Nephron (organoid): ENCODE results near the gene SPRR2D.

Experiments used
- H3K27ac Mint-ChIP-seq, 3 experiments: 2 replicates each; pipeline ENCODE4 v1.8.0; 2020; ENCODE audit warnings: mixed read lengths in 3 of 3, mild to moderate bottlenecking in 2 of 3, moderate library complexity in 1 of 3
- H3K27me3 Mint-ChIP-seq: 2 replicates; pipeline ENCODE4 v1.8.0; 2021; ENCODE audit warnings: low read depth, mild to moderate bottlenecking, moderate library complexity, mixed read lengths
- H3K36me3 Mint-ChIP-seq: 2 replicates; pipeline ENCODE4 v1.8.0; 2020; ENCODE audit warnings: low read depth, mixed read lengths
- H3K4me1 Mint-ChIP-seq: 2 replicates; pipeline ENCODE4 v1.8.0; 2020; ENCODE audit warnings: mixed read lengths
- H3K4me3 Mint-ChIP-seq, 3 experiments: 2 replicates each; pipeline ENCODE4 v1.8.0; 2020; ENCODE audit warnings: mild to moderate bottlenecking in 3 of 3, mixed read lengths in 3 of 3, moderate library complexity in 2 of 3
- H3K9me3 Mint-ChIP-seq: 2 replicates; pipeline ENCODE4 v1.8.0; 2020; ENCODE audit warnings: mixed read lengths
- TF ChIP-seq, protein P1 (sequence below), 3 experiments: fragments of 200-600 bp; sonication (generic); IDR thresholded peaks; one replicate each; pipeline ENCODE4 v1.5.0; 2021; ENCODE audit warnings: antibody characterized with exemption in 3 of 3; ENCODE audit not compliant: unreplicated experiment in 3 of 3

The SPRR2D gene

DNA sequence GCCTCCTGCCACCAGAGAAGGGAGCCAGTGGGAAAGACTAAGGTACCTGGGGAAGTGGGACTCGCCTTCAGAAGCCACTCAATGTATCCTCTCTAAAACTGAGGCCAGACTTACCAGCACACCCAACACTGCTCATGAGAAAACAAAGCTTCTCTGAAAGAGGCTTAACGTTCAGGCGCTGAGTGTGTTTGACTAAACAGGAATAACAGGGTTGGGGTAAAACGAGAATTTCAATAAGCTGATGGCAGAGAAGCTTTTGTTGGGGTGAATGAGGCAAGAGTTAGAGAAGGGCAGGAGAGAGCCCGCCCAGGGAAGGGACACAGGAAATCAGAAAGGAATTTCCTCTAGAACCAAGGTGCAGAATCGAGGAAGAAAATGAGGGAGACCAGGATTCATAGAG is 41.1 kb downstream of the SPRR2D start:
- Mint-ChIP-seq H3K4me3 (no peak overlapping the region), H3K9me3 (peaks cover 7% of the 10 kb centered on the region), H3K36me3 (no peaks in the 10 kb centered on the region), H3K27me3 (peaks cover 4% of the 10 kb centered on the region), H3K4me1 (no peaks in the 10 kb centered on the region), H3K27ac (no peak overlapping the region)
- TF ChIP-seq, protein P1, sequence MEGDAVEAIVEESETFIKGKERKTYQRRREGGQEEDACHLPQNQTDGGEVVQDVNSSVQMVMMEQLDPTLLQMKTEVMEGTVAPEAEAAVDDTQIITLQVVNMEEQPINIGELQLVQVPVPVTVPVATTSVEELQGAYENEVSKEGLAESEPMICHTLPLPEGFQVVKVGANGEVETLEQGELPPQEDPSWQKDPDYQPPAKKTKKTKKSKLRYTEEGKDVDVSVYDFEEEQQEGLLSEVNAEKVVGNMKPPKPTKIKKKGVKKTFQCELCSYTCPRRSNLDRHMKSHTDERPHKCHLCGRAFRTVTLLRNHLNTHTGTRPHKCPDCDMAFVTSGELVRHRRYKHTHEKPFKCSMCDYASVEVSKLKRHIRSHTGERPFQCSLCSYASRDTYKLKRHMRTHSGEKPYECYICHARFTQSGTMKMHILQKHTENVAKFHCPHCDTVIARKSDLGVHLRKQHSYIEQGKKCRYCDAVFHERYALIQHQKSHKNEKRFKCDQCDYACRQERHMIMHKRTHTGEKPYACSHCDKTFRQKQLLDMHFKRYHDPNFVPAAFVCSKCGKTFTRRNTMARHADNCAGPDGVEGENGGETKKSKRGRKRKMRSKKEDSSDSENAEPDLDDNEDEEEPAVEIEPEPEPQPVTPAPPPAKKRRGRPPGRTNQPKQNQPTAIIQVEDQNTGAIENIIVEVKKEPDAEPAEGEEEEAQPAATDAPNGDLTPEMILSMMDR (IDR thresholded peaks at IDR 0.05; ENCODE audit: unreplicated experiment in 3 of 3): no peak

DNA sequence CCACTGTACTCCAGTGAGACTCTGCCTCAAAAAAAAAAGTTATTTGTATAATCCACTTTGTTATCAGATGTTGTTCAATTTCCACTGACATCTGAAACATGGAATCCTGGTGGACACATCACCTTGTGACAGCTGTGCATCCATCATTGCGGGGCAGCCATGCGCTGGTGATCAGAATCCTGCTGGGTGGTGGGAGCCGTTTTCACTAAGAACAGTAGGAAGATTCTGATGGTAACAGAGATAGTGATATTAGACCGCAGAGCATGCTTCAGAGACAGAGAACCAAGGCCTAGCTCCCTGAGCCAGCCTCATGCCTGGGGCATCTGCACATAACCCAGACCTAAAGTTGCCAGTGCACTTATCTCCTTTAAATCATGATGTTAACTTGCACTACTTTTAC is 42.4 kb downstream of the SPRR2D start:
- Mint-ChIP-seq H3K36me3 (no peaks in the 10 kb centered on the region), H3K27ac (no peak overlapping the region), H3K9me3 (peaks cover 6% of the 10 kb centered on the region), H3K27me3 (peaks cover 4% of the 10 kb centered on the region), H3K4me1 (no peaks in the 10 kb centered on the region), H3K4me3 (no peak overlapping the region)
- TF ChIP-seq, protein P1 (IDR thresholded peaks at IDR 0.05; ENCODE audit: unreplicated experiment in 3 of 3): no peak

DNA sequence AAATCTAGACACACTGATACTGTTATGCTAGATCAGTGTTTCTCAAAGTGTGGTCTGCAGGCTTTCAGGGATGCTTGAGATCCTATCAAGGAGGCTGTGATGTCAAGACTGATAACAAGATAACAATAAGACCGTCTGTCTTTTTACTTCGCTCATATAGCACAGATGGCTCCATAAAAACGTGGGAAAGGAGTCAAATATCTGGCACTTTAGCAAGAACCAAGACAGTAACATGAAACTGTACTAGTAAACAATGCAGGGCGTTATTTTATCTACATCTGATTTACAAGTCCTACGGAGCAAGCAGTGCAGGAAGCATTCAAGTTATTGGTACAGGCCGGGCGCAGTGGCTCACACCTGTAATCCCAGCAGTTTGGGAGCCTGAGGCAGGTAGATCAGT is 43.0 kb downstream of the SPRR2D start:
- Mint-ChIP-seq H3K4me3 (no peak overlapping the region), H3K36me3 (no peaks in the 10 kb centered on the region), H3K27ac (no peak overlapping the region), H3K27me3 (peaks cover 4% of the 10 kb centered on the region), H3K9me3 (peaks cover 6% of the 10 kb centered on the region), H3K4me1 (no peaks in the 10 kb centered on the region)
- TF ChIP-seq, protein P1 (IDR thresholded peaks at IDR 0.05; ENCODE audit: unreplicated experiment in 3 of 3): no peak

DNA sequence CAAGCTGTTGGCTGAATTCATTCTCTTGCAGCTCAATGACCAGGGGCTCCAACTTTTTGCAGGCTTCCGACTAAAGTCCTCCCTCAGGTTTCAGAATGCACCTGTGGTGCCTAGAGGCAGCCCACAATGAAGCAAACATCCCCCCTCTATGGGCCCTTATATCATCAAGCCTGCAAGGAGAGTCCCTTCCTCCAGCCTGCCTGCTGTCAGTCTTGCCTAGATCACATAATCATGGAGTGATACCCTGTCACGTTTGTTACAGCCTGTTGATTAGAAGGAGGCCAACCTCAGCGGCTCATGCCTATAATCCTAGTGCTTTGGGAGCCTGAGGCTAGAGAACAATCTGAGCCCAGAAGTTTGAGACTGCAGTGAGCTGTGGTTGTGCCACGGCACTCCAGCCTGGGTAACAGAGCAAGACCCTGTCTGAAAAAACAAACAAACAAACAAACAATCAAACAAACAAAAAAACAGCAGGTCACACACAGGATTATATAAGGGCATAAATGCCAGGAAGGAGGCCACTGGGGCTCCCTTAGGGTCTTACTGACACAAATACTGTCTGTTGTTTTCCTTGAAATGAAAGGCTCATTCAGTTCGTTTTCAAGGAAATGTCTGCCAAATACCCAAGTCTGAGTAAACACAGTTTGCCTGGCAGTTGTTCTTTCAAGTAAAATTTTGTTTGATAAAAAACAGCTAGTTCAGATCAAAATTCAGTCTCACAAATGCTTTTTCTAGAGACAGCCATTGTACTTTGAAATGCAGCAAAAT is 44.1 kb downstream of the SPRR2D start:
- Mint-ChIP-seq H3K36me3 (no peaks in the 10 kb centered on the region), H3K27me3 (peaks cover 4% of the 10 kb centered on the region), H3K27ac (no peak overlapping the region), H3K4me1 (no peaks in the 10 kb centered on the region), H3K4me3 (no peak overlapping the region), H3K9me3 (peaks cover 6% of the 10 kb centered on the region)
- TF ChIP-seq, protein P1 (IDR thresholded peaks at IDR 0.05; ENCODE audit: unreplicated experiment in 3 of 3): no peak

DNA sequence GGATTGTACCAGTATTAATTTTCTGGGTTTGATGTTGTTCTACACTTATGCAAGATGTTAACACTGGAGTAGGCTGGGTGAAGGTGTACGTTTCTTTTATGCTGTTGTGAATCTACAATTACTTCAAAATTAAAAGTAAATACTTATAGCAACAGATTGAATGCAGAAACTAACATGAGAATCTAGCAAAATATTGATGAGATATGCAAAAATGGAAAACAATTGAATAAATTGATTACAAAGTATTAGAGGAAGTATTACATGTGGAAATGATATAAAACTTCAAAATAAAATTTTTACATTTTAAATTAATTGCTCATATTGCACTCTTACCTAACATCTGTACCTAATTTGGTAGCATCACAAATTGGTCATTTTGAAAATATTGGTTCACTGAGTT is 45.1 kb downstream of the SPRR2D start:
- Mint-ChIP-seq H3K9me3 (peaks cover 6% of the 10 kb centered on the region), H3K4me1 (no peaks in the 10 kb centered on the region), H3K4me3 (no peak overlapping the region), H3K27ac (no peak overlapping the region), H3K36me3 (no peaks in the 10 kb centered on the region), H3K27me3 (peaks cover 4% of the 10 kb centered on the region)
- TF ChIP-seq, protein P1 (IDR thresholded peaks at IDR 0.05; ENCODE audit: unreplicated experiment in 3 of 3): no peak

DNA sequence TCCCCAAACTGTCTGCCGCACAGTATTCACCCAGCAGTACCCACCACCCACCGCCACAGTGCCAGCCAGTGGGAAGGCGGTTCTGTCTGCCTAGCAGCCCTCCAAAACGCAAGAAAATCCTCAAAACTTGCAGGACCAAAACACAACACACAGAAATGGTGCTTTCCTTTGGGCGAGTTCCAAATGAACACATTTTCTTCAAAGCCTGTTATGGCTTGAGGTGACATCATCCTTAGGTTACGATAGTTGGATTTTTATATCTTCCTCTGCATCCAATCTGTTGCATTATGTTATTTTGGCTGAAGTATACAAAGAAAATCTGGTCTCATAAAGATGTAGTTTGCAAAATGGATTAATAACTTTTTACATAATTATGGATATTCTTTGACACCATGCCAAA is 47.7 kb downstream of the SPRR2D start:
- Mint-ChIP-seq H3K27ac (no peak overlapping the region), H3K9me3 (peaks cover 6% of the 10 kb centered on the region), H3K36me3 (no peaks in the 10 kb centered on the region), H3K4me1 (no peaks in the 10 kb centered on the region), H3K4me3 (no peak overlapping the region), H3K27me3 (peaks cover 4% of the 10 kb centered on the region)
- TF ChIP-seq, protein P1 (IDR thresholded peaks at IDR 0.05; ENCODE audit: unreplicated experiment in 3 of 3): no peak
